GM18909 (cell line): Measurements from ENCODE around the gene BTBD1.
A peak's percentile ranks its signal among the peaks of the same experiment; 100 is the strongest.

ENCODE experiments used
- ATAC-seq: cut with Tn5 transposase; IDR thresholded peaks from one replicate; pipeline ENCODE4 v1.9.1; 2021; ENCODE audit warnings: mild to moderate bottlenecking; ENCODE audit not compliant: unreplicated experiment, poor library complexity

Gene BTBD1

GRCh38 chr15:82999905-83000671, 67.0 kb downstream of the BTBD1 start:
- ATAC-seq = peak; percentile 77

- no peak for ATAC-seq
Observed at GRCh38 chr15:82999426-82999825, 67.6 kb downstream of the BTBD1 start.

DNA sequence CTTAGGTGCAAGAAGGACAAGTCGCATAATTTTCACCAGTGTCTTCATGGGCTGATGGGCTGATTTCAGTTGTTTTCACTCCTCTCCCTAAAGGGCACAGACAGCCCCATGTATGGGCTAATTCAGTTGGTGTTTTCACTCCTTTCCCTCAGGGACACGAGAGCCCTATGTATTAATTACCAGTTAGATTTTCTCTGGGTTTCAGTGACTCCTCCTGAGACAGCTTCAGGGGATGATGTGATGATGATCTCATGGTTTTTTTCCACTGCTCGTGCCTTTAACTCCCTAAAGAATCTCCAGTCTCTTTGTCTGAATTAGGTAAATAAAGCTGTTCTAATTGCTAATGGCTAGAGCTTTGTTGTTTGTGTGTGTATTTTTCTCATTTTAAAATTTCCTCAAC, 71.1 kb downstream of the BTBD1 start:
- ATAC-seq = no peak

GRCh38 chr15:82995076-82995475, 72.0 kb downstream of the BTBD1 start:
- ATAC-seq = no peak

GRCh38 chr15:82993144-82993543, 73.9 kb downstream of the BTBD1 start:
- no peak for ATAC-seq

- no peak for ATAC-seq
Observed at GRCh38 chr15:82992436-82992998, 74.5 kb downstream of the BTBD1 start.

DNA sequence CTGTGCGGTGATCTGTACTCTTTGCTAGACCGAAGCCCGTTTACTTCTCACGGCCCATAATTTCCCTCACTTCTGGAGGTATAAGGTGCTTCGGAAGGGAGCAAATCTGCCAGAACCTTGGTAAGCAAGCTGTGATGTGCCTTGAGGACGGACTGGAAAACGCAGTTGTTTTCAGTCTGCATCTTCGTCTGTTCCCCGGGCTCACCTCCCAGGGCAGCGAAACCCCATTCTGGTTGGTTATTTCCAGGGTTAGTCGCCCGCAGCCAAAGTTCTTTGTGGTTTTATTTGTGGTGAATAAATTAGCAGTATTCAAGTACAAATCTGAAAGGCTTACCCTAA, 80.6 kb downstream of the BTBD1 start:
- peak; percentile 35 for ATAC-seq

DNA sequence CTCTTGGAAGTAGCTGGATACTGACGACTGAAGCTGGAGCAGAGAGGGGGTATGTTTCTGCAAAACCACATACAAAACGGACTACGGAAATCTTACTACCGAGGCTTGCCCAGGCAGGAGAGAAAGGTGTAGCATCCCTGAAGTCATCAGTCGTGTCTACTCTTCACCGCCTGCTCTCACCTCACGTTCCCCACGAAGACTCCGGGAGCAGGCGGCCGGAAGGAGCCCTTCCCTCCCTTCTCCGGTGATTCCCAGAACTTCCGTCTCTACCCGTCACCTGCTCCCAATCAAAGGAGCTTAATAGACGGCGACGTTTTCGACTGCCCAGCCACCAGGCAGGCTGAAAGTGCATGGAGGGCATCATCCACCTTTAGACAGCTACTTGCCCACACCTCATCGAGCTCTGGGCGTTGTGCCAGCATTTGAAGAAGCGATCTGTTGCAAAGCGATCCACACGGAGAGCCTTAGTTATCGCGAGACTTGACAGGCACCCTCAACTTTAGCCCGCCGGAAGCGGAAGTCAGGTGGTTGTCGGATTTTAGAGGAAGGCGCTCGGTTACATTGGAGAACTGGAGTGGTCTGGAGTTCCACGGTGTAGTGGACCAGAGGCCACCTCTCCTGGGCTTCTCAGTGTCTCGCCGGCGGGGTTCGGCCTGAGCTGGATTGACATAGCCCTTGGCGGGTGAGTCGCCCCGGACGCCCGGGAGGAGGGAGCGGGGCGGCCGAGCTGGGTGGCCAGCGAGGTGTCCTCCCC, 81.2 kb downstream of the BTBD1 start, which contains the start of gene RAMAC:
TSS of gene RAMAC (plus strand) at position 523 of the 754 bp plus-strand sequence. CDS start 2,809 bp downstream, outside the sequence.
- ATAC-seq = peak; percentile 95

DNA sequence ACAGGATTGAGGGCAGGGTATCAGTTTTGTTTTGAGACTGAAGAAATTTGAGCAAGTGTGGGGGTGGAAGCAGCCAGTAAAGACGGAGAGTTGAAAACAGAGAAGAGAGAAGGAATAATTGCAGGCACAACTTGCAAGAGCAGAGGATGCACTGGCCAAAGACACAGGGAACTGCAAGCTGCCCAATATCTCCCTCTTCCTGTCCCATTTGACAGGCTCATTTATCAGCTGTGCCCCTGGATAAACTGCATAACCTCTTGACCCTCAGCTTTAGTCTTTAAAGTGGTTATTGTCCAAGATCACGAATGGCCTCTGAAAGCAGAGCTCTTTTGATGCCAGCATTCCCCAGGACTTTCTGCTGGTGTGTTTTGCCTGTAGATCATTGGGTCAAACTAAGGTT, 86.1 kb downstream of the BTBD1 start:
- ATAC-seq = no peak

DNA sequence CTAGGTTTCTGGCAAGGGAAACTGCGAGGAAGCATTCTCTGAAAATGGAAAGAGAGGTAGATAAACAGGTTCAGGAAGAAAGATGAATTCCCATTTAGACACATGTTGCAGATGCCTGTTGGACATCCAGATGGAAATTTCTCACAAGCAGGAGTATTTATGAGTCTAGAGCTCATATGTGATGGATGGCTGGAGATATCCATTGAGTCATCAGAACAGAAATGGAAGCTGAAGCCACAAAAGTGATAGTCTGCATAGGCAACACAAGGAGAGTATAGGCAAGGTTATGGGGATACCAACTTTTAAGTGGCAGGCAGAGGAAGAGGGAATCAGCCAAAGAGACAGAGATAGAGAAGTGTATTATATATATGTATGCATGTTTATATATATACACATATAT, 87.3 kb downstream of the BTBD1 start:
- ATAC-seq = no peak

- ATAC-seq = no peak
Observed at GRCh38 chr15:82978438-82978837, 88.6 kb downstream of the BTBD1 start.

- no peak for ATAC-seq
Observed at GRCh38 chr15:82977076-82977475, 90.0 kb downstream of the BTBD1 start.

GRCh38 chr15:82972990-82973389, 94.1 kb downstream of the BTBD1 start:
- no peak for ATAC-seq

DNA sequence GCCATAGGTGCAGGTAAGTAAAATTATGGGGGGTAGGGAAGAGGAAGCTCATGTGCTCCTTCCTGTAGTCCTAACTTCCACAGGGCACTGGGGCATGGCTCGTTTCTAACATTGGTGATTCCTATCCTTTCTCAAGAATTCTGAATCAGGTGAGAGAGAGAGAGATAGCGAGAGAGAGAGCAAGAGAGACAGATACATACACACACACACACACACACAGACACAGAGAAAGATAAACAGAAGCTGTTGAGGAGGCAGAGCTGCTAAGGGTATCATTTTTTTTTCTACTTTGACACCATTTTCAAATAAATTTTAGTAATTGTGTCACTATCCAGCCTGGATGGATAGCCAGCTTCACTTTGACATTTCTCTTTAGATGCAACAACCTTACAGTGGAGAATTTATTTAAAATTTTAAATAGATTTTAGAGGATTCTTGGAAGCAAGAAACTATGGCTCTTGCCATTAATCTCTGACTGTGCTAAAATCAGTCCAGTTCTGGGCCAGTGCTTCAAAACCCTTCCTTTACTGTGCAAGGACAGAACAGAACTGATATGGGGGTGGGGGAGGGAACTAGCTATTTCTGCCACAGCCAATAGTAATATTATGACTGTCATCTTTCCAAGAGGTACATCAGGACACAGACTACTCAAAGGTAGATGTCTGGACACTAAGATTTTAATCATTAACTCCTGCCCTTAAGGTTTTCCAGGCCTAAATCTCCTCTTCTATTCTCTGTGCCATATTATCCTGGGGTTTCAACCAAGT, 95.7 kb downstream of the BTBD1 start:
- ATAC-seq = no peak

DNA sequence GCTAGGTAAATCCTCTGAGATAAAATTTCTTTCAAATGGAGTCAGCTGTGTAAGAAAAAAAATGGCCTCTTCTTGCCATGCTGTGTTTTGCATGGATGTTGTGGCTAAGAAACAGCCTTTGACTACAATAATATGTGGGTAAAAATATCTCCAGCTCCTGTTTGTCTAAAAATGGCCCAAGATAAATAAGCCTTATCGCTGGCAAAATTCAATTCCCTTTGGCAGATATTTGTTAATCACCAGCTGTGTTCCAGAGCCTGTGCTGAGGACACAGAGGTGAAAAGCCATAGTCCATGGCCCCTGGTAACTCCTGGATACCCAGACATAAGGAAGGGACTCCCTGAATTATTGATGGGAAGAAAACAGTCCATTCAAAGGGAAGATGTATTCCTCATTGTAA, 96.4 kb downstream of the BTBD1 start:
- no peak for ATAC-seq

DNA sequence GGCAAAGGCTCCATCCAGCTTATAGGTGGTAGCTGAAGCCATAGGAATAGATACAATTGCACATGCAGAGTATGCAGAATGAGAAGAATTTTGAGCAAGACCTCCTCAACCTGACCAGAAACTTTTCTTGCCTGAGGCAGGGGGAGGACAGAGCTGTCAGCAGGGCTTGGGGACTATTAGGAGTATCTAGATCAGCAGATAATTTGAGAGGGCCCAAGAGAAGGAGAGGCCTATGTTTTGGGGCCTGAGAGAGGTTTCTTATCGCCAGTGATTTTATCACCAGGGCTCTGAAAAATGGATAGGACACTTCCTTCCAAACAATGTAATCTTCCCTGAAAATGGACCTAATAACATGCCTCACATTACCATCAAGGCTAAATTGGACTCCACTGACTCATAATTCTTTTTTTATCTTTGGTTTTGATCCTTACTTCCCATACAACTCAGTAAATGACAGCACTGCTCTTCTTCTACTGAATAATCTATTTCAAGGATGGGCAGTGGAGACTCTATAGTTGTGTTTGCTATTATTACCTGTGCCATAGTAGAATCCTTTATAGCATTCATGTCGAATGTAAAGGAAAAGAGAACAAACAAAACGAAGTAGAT, 96.9 kb downstream of the BTBD1 start:
- no peak for ATAC-seq

- ATAC-seq = no peak
Observed at GRCh38 chr15:82969353-82969752, 97.7 kb downstream of the BTBD1 start.

DNA sequence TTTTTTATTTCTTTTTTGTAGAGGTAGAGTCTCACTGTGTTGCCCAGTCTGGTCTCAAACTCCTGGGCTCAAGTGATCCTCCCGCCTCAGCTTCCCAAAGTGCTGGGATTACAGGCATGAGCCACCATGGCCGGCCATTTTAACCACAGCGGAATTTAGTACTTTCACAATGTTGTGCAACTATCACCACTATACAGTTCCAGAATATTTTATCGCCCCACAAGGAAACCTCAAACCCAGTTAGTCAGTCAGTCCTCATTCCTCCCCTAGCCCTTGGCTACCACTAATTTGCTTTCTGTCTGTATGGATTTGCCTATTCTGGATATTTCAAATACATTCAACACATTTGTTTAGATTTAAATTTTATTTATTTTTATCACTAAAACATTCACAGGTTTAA, 99.0 kb downstream of the BTBD1 start:
- no peak for ATAC-seq

- ATAC-seq = peak; percentile 93
Observed at GRCh38 chr15:82966671-82967071, 100.4 kb downstream of the BTBD1 start.
